EL (cell line): ENCODE measurements around the gene URB2.
"Not testable (repeated sequence)": the region's sequence is repeated elsewhere in the genome, so short reads cannot be mapped to it uniquely, and the experiment has no call there.

Experiments
- DNase-seq: peaks from one replicate; pipeline ENCODE4 v3.0.0-alpha.2; 2016

URB2 gene

DNA sequence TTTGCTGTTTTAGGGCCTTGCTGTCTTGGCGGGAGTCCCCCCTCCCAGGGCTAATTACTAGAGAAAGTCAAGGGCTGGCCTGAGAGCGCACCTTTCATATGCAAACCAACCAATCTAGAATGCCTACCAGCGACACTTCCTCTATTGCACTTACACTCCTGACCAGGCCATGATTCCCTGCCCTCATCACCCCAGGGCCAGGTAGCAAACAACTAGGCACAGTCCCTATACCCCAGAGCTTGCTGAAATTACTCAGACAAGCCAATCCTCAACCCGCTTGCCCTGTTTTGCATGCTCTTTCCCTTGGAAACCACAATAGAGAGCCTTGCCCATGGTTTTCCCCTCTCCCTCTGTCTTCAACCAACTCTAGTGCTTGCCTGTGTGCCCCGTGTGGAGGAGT, 70.3 kb downstream of the URB2 start:
- no peak for DNase-seq

DNA sequence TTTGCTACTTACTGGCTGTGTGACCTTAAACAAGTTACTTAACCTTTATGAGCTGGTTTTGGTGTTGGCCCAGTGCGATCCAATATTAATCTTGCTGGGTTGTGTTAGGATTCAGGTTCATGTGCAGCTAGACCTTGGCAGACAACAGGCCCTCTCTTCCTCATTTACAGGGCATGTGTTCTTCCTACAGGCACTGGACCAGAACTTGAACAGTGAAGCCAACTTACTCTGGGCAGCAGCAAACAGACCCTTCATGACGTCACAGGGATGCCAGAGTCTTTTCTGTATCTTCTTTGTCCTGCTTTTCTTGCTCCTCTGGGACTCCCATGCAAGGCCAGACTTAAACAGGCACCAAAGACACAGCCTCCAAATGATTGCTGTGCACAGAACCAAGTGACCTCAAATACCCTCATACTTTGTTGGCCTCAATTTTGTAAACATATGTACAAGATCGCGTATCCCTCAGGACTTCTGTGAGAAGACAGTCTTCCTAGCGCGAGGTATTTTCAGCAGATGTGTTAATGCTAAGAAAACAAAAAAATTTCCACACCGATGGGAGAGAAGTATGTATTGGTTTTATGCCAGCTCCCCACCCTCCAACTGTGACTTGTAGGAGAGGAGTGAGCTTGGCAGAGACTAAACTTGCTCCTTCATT, 73.7 kb downstream of the URB2 start:
- DNase-seq = no peak

DNA sequence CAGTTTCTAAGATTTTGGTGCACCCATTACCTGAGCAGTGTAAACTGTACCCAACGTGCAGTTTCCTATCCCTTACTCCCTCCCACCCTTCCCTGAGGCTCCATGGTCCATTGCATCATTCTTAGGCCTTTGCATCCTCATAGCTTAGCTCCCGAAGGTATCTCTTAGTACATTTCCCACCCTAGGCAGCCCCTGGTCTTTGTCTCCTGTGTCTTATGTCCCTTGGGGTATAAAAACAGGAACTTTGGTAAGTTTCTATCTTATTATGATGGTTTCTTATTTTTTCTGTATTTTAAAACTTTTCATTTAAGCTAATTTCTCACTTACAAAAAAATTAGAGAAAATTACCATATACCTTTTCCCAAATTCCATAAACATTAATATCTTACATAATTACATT, 78.1 kb downstream of the URB2 start:
- no peak for DNase-seq

DNA sequence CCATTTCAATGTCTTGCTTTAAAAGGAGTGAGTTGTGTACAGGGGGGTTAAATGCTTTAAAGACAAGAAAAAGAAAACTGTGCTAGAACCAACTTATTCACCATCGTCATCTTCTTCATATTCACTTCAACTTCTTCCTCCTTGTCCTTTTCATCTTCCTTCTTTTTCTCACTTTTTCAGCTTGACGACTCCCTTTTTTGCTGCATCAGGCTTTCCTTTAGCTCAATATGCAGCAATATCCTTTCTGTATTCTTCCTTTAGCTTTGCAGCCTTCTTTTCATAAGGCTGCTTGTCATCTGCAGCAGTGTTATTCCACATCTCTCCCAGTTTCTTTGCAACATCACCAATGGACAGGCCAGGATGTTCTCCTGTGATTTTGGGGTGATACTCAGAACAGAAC, 79.1 kb downstream of the URB2 start:
- not testable (repeated sequence) for DNase-seq

DNA sequence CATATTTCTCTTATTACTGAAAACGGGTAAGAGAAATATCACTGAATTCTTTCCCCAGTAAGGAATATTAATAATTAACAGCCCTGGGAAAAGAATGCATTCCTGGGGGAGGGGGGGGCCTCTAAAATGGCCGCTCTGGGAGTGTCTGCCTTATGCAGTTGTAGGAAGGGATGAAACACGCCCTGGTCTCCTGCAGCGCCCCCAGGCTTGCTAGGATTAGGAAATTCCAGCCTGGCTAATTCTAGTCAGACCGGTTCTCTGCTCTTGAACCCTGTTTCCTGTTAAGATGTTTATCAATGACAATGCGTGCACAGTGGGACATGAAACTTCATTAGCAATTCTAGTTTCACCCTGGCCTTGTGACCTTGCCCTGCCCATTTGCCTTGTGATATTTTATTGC, 81.1 kb downstream of the URB2 start:
- not testable (repeated sequence) for DNase-seq

DNA sequence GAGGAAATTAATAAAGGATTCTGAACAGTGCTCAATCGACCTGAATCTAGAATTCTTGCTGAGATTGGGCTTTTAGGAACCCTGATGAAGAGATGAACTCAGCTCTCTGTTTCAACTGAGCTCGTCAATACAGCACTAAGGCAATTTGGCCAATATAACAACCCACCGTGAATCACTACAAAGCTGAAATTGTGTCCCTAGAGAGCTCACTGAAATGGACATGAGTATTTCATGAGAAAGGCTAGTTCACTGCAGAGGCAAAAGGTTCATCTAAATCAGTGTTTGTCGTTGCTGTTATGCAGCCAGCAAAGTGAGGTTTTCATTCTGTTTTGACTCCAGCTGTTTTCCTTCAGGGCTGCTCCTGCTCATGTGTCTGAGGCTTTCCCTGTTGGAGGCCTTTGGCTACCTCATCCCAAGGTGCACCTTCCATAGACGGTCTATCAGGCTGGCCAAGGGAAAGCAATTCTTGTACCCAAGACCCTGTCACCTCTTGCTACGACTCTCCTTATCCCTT, 83.5 kb downstream of the URB2 start:
- DNase-seq = no peak
